Heart right ventricle (tissue), 16 donors: ENCODE results near the gene MYO5B. TPM values are rescaled to one million over a fixed set of nuclear protein-coding genes. Genes with fewer than 3 reads are reported as not detected.

Experiments
- ATAC-seq, 8 donors: fragments of 200-7000 bp; cut with Tn5 transposase; one replicate each; pipeline ENCODE4 v1.9.1; 2020; ENCODE audit warnings: mild to moderate bottlenecking in 8 of 8, moderate library complexity in 8 of 8, moderate number of reproducible peaks in 1 of 8
- DNase-seq, 2 donors: peaks; one replicate each; pipeline ENCODE4 v3.0.0-alpha.2; 2020
- H3K27ac ChIP-seq, 10 donors: fragments of 200-600 bp; sonication (generic) in 2 of 10; one replicate each; pipeline versions ENCODE4 v1.5.0 to v1.8.0; 2020 to 2022; ENCODE audit warnings: mild to moderate bottlenecking in 3 of 10
- H3K27me3 ChIP-seq, 7 donors: fragments of 200-600 bp; one replicate each; pipeline ENCODE4 v1.8.0; 2021 to 2022; ENCODE audit warnings: mild to moderate bottlenecking in 2 of 7
- H3K36me3 ChIP-seq, 9 donors: fragments of 200-600 bp; sonication (generic) in 1 of 9; one replicate each; pipeline versions ENCODE4 v1.5.0 to v1.8.0; 2020 to 2022; ENCODE audit warnings: mild to moderate bottlenecking in 2 of 9
- H3K4me1 ChIP-seq, 9 donors: fragments of 200-600 bp; sonication (generic) in 1 of 9; one replicate each; pipeline versions ENCODE4 v1.5.0 to v1.8.0; 2020 to 2022; ENCODE audit warnings: mild to moderate bottlenecking in 4 of 9
- H3K4me3 ChIP-seq, 10 donors: fragments of 200-600 bp; sonication (generic) in 2 of 10; one replicate each; pipeline versions ENCODE4 v1.5.0 to v1.8.0; 2020 to 2022; ENCODE audit warnings: mild to moderate bottlenecking in 7 of 10, moderate library complexity in 2 of 10
- H3K9me3 ChIP-seq, 11 donors: fragments of 200-600 bp in 10 of 11; sonication (generic) in 2 of 11; one replicate each; pipeline versions ENCODE4 v1.5.0 to v1.8.0; 2013 to 2022; ENCODE audit warnings: mild to moderate bottlenecking in 2 of 11, control low read depth in 1 of 11, moderate library complexity in 1 of 11
- CTCF ChIP-seq, 9 donors: fragments of 200-600 bp; sonication (generic) in 2 of 9; IDR thresholded peaks; one replicate each; pipeline versions ENCODE4 v1.5.0 to v1.8.0; 2021 to 2022; ENCODE audit warnings: antibody characterized with exemption in 9 of 9, mild to moderate bottlenecking in 5 of 9, moderate library complexity in 1 of 9
- WGBS, 2 donors: extraction: QIAGEN DNeasy Blood & Tissue Kit; methylation state at CpG; one replicate each; pipeline ENCODE4 v1.1.7; 2013; ENCODE audit warnings: inconsistent platforms in 1 of 2; 5-methylcytosine and 5-hydroxymethylcytosine counted together
- intact Hi-C, 10 donors: fragments of 100-400 bp; cut with DNase I; formaldehyde crosslinking; loops; one replicate each; pipeline versions ENCODE4 v1.11.1 to v1.14.2; 2022
- polyA plus RNA-seq, 2 donors: library from polyadenylated mRNA; stranded (reverse); fragments of 200-250 nt; gene quantifications; one replicate each; pipeline ENCODE4 v1.2.3, GENCODE V29; 2013
- total RNA-seq, 10 donors: library from RNA; stranded (reverse); fragmentation: NEBNext Ultra II Directional in 3 of 10; extraction: Animal tissue kit (Norgen Biotek cat#: 25700) in 3 of 10; gene quantifications; one replicate each; pipeline versions ENCODE4 v1.2.1 to v1.2.4, GENCODE V29; 2021 to 2023
- donor health status: Arrhythmogenic right ventricular cardiomyopathy.
- donor health status: ischemic (EF 13 %, LVEDD 7.1; RV severe dilation, severe dysfunction).
- donor health status: healthy with polysubstance abuse.
- donor health status: DM: no; HTN: yes; CAD: no.
- donor health status: DM: no; HTN: no; CAD: no.
- donor health status: ischemic (EF 25% LVEDD 6.9; RV normal size, moderate dysfunction).
- donor health status: ischemic (EF 25% LVEDD 5.7; RV mildly dilated, moderate dysfunction).
- donor health status: healthy.
- donor health status: DM: yes; HTN: yes; CAD: no.
- donor health status: Ischemic cardiomyopathy.
- donor health status: ischemic (EF 35%, LVEDD 5.7; RV mildly dilated, moderate dysfunction).
- donor health status: nonischemic (EF 11% LVEDD 7.7; RV severe dilation, severe dysfunction).
- donor health status: DM: yes; HTN: yes; CAD: no.
- donor health status: PGD.
- donor health status: ischemic (EF 29% LVEDD 5.4; RV normal size, mild dysfunction).
- donor health status: nonischemic (EF 23%, LVEDD 6.1; RV moderate dilation, normal function).

The MYO5B gene
- total and polyA plus RNA-seq, 12 donors: 0.20 to 3.7 (median 0.93) TPM

GRCh38 chr18:50172367-50172766 lies 22.6 kb downstream of the MYO5B start:
- WGBS, 2 donors: 68 to 74% methylated on average over 3 of the region's 3 CpGs
- H3K4me3 ChIP-seq: no peak overlapping the region
- H3K27ac ChIP-seq: no peak overlapping the region
- H3K9me3 ChIP-seq: no peaks in the 10 kb centered on the region
- TF ChIP-seq CTCF (IDR thresholded peaks at IDR 0.05): no peak
- DNase-seq (no peak), ATAC-seq (no peak)
- H3K27me3 ChIP-seq: peaks cover 0 to 18% (median 6%) of the 10 kb centered on the region in 7 donors
- no peaks in the 10 kb centered on the region for H3K36me3 ChIP-seq
- intact Hi-C loops: no loop called here
- H3K4me1 ChIP-seq: no peaks in the 10 kb centered on the region

- Histone ChIP-seq H3K27ac (no peak overlapping the region), H3K4me1 (no peaks in the 10 kb centered on the region), H3K27me3 (peaks cover 0 to 18% (median 8%) of the 10 kb centered on the region in 7 donors), H3K4me3 (no peak overlapping the region), H3K36me3 (no peaks in the 10 kb centered on the region), H3K9me3 (no peaks in the 10 kb centered on the region)
- intact Hi-C loops: no loop called here
- WGBS, 2 donors: 59 to 82% methylated on average over 2 of the region's 2 CpGs
- ATAC-seq: no peak
- TF ChIP-seq CTCF (IDR thresholded peaks at IDR 0.05): no peak
- no peak for DNase-seq
Observed at GRCh38 chr18:50171406-50171805, 23.5 kb downstream of the MYO5B start.

GRCh38 chr18:50170004-50170403 lies 24.9 kb downstream of the MYO5B start:
- H3K27me3 ChIP-seq: peaks cover 0 to 24% (median 4%) of the 10 kb centered on the region in 7 donors
- no peak overlapping the region for H3K4me3 ChIP-seq
- no peaks in the 10 kb centered on the region for H3K9me3 ChIP-seq
- H3K36me3 ChIP-seq: no peaks in the 10 kb centered on the region
- no peak for DNase-seq
- intact Hi-C loops: no loop called here
- 80 to 81% methylated on average over 5 of the region's 5 CpGs for WGBS, 2 donors
- no peak for ATAC-seq
- H3K27ac ChIP-seq: no peak overlapping the region
- no peaks in the 10 kb centered on the region for H3K4me1 ChIP-seq
- no peak for TF ChIP-seq CTCF (IDR thresholded peaks at IDR 0.05)

GRCh38 chr18:50169149-50169548 lies 25.8 kb downstream of the MYO5B start:
- 90 to 92% methylated on average over 2 of the region's 2 CpGs for WGBS, 2 donors

More at GRCh38 chr18:50169149-50169548, 25.8 kb downstream of the MYO5B start:
- Histone ChIP-seq H3K27ac (no peak overlapping the region), H3K4me3 (no peak overlapping the region), H3K27me3 (peaks cover 0 to 31% (median 4%) of the 10 kb centered on the region in 7 donors), H3K4me1 (no peaks in the 10 kb centered on the region), H3K36me3 (no peaks in the 10 kb centered on the region), H3K9me3 (no peaks in the 10 kb centered on the region)
- TF ChIP-seq CTCF (IDR thresholded peaks at IDR 0.05): no peak
- DNase-seq: no peak
- intact Hi-C loops: no loop called here
- no peak for ATAC-seq
